Endometrial microvascular endothelial cells (primary cell): ENCODE data around the gene F11. TPM values are rescaled to one million over a fixed set of nuclear protein-coding genes. Genes with fewer than 3 reads are reported as not detected.
"Not testable (repeated sequence)": the region's sequence is repeated elsewhere in the genome, so short reads cannot be mapped to it uniquely, and the experiment has no call there.

ENCODE experiments used
- in situ Hi-C: cut with HindIII; loops from 2 replicates; pipeline ENCODE4 v1.10.0; 2017; ENCODE audit warnings: low sequenced_read_pairs, low pct_unique_long_range_greater_than_20kb; ENCODE audit errors: inconsistent ontology term
- total RNA-seq: library from RNA; depleted of rRNA; stranded (reverse); fragments of >200 nt; gene quantifications from one replicate; pipeline ENCODE4 v1.2.3, GENCODE V29; 2015; ENCODE audit errors: inconsistent ontology term

Gene F11
- total RNA-seq, 1 donor from 2014 or later, result not detected

GRCh38 chr4:186294160-186294559, 28.2 kb downstream of the F11 start:
- in situ Hi-C loops, result no loop called here

GRCh38 chr4:186296481-186296880, 30.5 kb downstream of the F11 start:
- in situ Hi-C loops, result no loop called here

- in situ Hi-C loops, result no loop called here
Observed at GRCh38 chr4:186297013-186297645, 31.1 kb downstream of the F11 start.

- in situ Hi-C loops, result no loop called here
Observed at GRCh38 chr4:186298031-186298647, 32.1 kb downstream of the F11 start.

- in situ Hi-C loops, result no loop called here
Observed at GRCh38 chr4:186299291-186299690, 33.3 kb downstream of the F11 start.

- in situ Hi-C loops, result no loop called here
Observed at GRCh38 chr4:186300659-186301390, 34.8 kb downstream of the F11 start.

GRCh38 chr4:186304216-186304615, 38.2 kb downstream of the F11 start:
- in situ Hi-C loops, result no loop called here

- in situ Hi-C loops, result no loop called here
Observed at GRCh38 chr4:186304866-186305505, 39.0 kb downstream of the F11 start.

GRCh38 chr4:186307497-186307896, 41.5 kb downstream of the F11 start:
- in situ Hi-C loops, result no loop called here

GRCh38 chr4:186307916-186308315, 41.9 kb downstream of the F11 start:
- in situ Hi-C loops, result no loop called here

GRCh38 chr4:186318481-186318880, 52.5 kb downstream of the F11 start:
- in situ Hi-C loops, result no loop called here

- in situ Hi-C loops, result not testable (repeated sequence)
Observed at GRCh38 chr4:186324660-186325059, 58.7 kb downstream of the F11 start.

- in situ Hi-C loops, result no loop called here
Observed at GRCh38 chr4:186326391-186326790, 60.4 kb downstream of the F11 start.

GRCh38 chr4:186329372-186329771, 63.4 kb downstream of the F11 start:
- in situ Hi-C loops, result no loop called here

GRCh38 chr4:186330368-186330767, 64.4 kb downstream of the F11 start:
- in situ Hi-C loops, result no loop called here

GRCh38 chr4:186335793-186336192, 69.8 kb downstream of the F11 start:
- in situ Hi-C loops, result no loop called here
